Neural progenitor cell (in vitro differentiated cells): ENCODE data around the gene FRY. TPM values are rescaled to one million over a fixed set of nuclear protein-coding genes. Genes with fewer than 3 reads are reported as not detected.
A peak's percentile ranks its signal among the peaks of the same experiment; 100 is the strongest.

Experiments used
- DNase-seq: peaks from one replicate; pipeline ENCODE4 v3.0.0-alpha.2; 2016; ENCODE audit warnings: low spot score
- H2AFZ ChIP-seq: fragments of 200-600 bp; sonication (generic); replicated peaks from 2 replicates; pipeline ENCODE4 v1.6.1; 2016; ENCODE audit warnings: antibody characterized with exemption
- H3F3A ChIP-seq: fragments of 200-600 bp; sonication (generic); 2 replicates; pipeline ENCODE4 v1.6.1; 2016; ENCODE audit warnings: antibody characterized with exemption, low read depth
- H3K27ac ChIP-seq: fragments of 200-600 bp; sonication (generic); 2 replicates; pipeline ENCODE4 v1.5.1; 2016; ENCODE audit warnings: mild to moderate bottlenecking
- H3K27me3 ChIP-seq: fragments of 200-600 bp; sonication (generic); 2 replicates; pipeline ENCODE4 v1.6.1; 2016; ENCODE audit warnings: mild to moderate bottlenecking, moderate library complexity
- H3K36me3 ChIP-seq: fragments of 200-600 bp; sonication (generic); 2 replicates; pipeline ENCODE4 v1.5.1; 2016
- H3K4me1 ChIP-seq: fragments of 200-600 bp; sonication (generic); 2 replicates; pipeline ENCODE4 v1.6.1; 2016; ENCODE audit warnings: mixed run types
- H3K4me2 ChIP-seq: fragments of 200-600 bp; sonication (generic); 2 replicates; pipeline ENCODE4 v1.6.1; 2016
- H3K4me3 ChIP-seq: fragments of 200-600 bp; sonication (generic); 2 replicates; pipeline ENCODE4 v1.5.1; 2016
- H3K79me2 ChIP-seq: fragments of 200-600 bp; sonication (generic); 2 replicates; pipeline ENCODE4 v1.6.1; 2016; ENCODE audit warnings: low read depth
- H3K9ac ChIP-seq: fragments of 200-600 bp; sonication (generic); 2 replicates; pipeline ENCODE4 v1.6.1; 2016
- H3K9me3 ChIP-seq: fragments of 200-600 bp; sonication (generic); 2 replicates; pipeline ENCODE4 v1.5.1; 2016; ENCODE audit warnings: low read depth
- H4K20me1 ChIP-seq: fragments of 200-600 bp; sonication (generic); 2 replicates; pipeline ENCODE4 v1.6.1; 2016; ENCODE audit warnings: low read depth
- H3K27ac Mint-ChIP-seq: 3 replicates; pipeline ENCODE4 v1.8.0; 2021; ENCODE audit warnings: mixed read lengths
- H3K27me3 Mint-ChIP-seq: 2 replicates; pipeline ENCODE4 v1.8.0; 2022; ENCODE audit warnings: low read depth, mild to moderate bottlenecking, inconsistent platforms, moderate library complexity, mixed read lengths; ENCODE audit not compliant: insufficient read depth
- H3K36me3 Mint-ChIP-seq: 3 replicates; pipeline ENCODE4 v1.8.0; 2021; ENCODE audit warnings: mixed read lengths
- H3K4me1 Mint-ChIP-seq: 3 replicates; pipeline ENCODE4 v1.8.0; 2021; ENCODE audit warnings: mixed read lengths
- H3K4me3 Mint-ChIP-seq: 3 replicates; pipeline ENCODE4 v1.8.0; 2021; ENCODE audit warnings: mild to moderate bottlenecking, moderate library complexity, mixed read lengths
- H3K9me3 Mint-ChIP-seq: 3 replicates; pipeline ENCODE4 v1.8.0; 2020; ENCODE audit warnings: mixed read lengths
- CTCF ChIP-seq: fragments of 200-600 bp; sonication (generic); IDR thresholded peaks from 2 replicates; pipeline ENCODE4 v1.5.1; 2017; ENCODE audit warnings: antibody characterized with exemption, mild to moderate bottlenecking
- EZH2 ChIP-seq: fragments of 200-600 bp; sonication (generic); IDR thresholded peaks from 2 replicates; pipeline ENCODE4 v1.6.1; 2017; ENCODE audit warnings: antibody characterized with exemption, mild to moderate bottlenecking, moderate library complexity
- EZH2phosphoT487 ChIP-seq: fragments of 200-600 bp; sonication (generic); IDR thresholded peaks from 2 replicates; pipeline ENCODE4 v1.6.1; 2017; ENCODE audit warnings: antibody characterized with exemption
- total RNA-seq: library from RNA; depleted of rRNA; stranded (reverse); fragments of >200 nt; gene quantifications from 2 replicates; pipeline ENCODE4 v1.2.3, GENCODE V29; 2015; ENCODE audit warnings: low replicate concordance

The FRY gene
- total RNA-seq, 1 donor from 2014 or later, result 12.6 TPM

GRCh38 chr13:32314271-32315237 lies 283.0 kb downstream of the FRY start:
- peak overlapping the region; percentile 90 for H3K4me3 Mint-ChIP-seq
- Histone ChIP-seq H3K79me2 (peaks cover 21% of the 10 kb centered on the region), H3K27me3 (no peaks in the 10 kb centered on the region), H3K4me2 (peak overlapping the region; percentile 81), H3K36me3 (peaks cover 11% of the 10 kb centered on the region), H3K9me3 (no peaks in the 10 kb centered on the region), H3K4me1 (no peaks in the 10 kb centered on the region), H3K9ac (no peak overlapping the region), H4K20me1 (no peaks in the 10 kb centered on the region), H3F3A (peaks cover 23% of the 10 kb centered on the region), H3K4me3 (peak overlapping the region; percentile 49), H3K27ac (peak overlapping the region; percentile 74), H2AFZ (peak overlapping the region; percentile 87)
- H3K9me3 Mint-ChIP-seq, result no peaks in the 10 kb centered on the region
- H3K36me3 Mint-ChIP-seq, result peaks cover 5% of the 10 kb centered on the region
- peaks cover 12% of the 10 kb centered on the region for H3K4me1 Mint-ChIP-seq
- TF ChIP-seq CTCF (no peak), EZH2phosphoT487 (no peak), EZH2 (no peak)
- peak; percentile 55 for DNase-seq
- H3K27me3 Mint-ChIP-seq, result peaks cover 2% of the 10 kb centered on the region
- peak overlapping the region; percentile 94 for H3K27ac Mint-ChIP-seq

- peaks cover 23% of the 10 kb centered on the region for H3F3A ChIP-seq
Measured at GRCh38 chr13:32315238-32316027, 283.9 kb downstream of the FRY start, which contains the start of the genes BRCA2 and ZAR1L. BRCA2 (plus strand) TSS chr13:32315508; CDS start chr13:32316461, 953 bp downstream. ZAR1L (minus strand) TSS chr13:32315363; CDS start chr13:32311925, 3,438 bp downstream.

More at GRCh38 chr13:32315238-32316027, 283.9 kb downstream of the FRY start, which contains the start of the genes BRCA2 and ZAR1L:
- Histone ChIP-seq H3K4me3 (peak within 1 kb of the TSS; percentile 49), H3K27me3 (no peaks in the 10 kb centered on the region), H2AFZ (peak within 1 kb of the TSS; percentile 87), H3K9ac (peak within 1 kb of the TSS; percentile 22), H4K20me1 (no peaks in the 10 kb centered on the region), H3K27ac (peak within 1 kb of the TSS; percentile 74), H3K4me1 (no peaks in the 10 kb centered on the region), H3K4me2 (peak within 1 kb of the TSS; percentile 81), H3K36me3 (peaks cover 11% of the 10 kb centered on the region), H3K79me2 (peaks cover 21% of the 10 kb centered on the region), H3K9me3 (no peaks in the 10 kb centered on the region)
- H3K36me3 Mint-ChIP-seq, result peaks cover 6% of the 10 kb centered on the region
- H3K9me3 Mint-ChIP-seq, result no peaks in the 10 kb centered on the region
- peak within 1 kb of the TSS; percentile 94 for H3K27ac Mint-ChIP-seq
- DNase-seq, result peak; percentile 89
- H3K27me3 Mint-ChIP-seq, result peaks cover 2% of the 10 kb centered on the region
- TF ChIP-seq EZH2phosphoT487, result no peak
- TF ChIP-seq CTCF, result no peak
- no peak for TF ChIP-seq EZH2
- H3K4me1 Mint-ChIP-seq, result peaks cover 12% of the 10 kb centered on the region
- H3K4me3 Mint-ChIP-seq, result peak within 1 kb of the TSS; percentile 90
